HL-60 (cell line): ENCODE data around the gene TGFB3.

ENCODE experiments used
- DNase-seq, 2 experiments: peaks; one replicate each; pipeline ENCODE4 v3.0.0-alpha.2; 2010 to 2020; ENCODE audit warnings: low read depth in 1 of 2, low spot score in 1 of 2
- H3K27ac ChIP-seq: fragments of 250-450 bp; sonication (Bioruptor Pico); replicated peaks from 2 replicates; pipeline ENCODE4 v1.5.1; 2020; ENCODE audit warnings: mild to moderate bottlenecking, moderate library complexity
- H3K27me3 ChIP-seq: fragments of 250-450 bp; sonication (Bioruptor Pico); 2 replicates; pipeline ENCODE4 v1.5.1; 2021; ENCODE audit warnings: mild to moderate bottlenecking, moderate library complexity; ENCODE audit not compliant: insufficient read depth, poor library complexity, severe bottlenecking
- H3K4me3 ChIP-seq: replicated peaks from 2 replicates; pipeline ENCODE4 v1.5.1; 2011; ENCODE audit warnings: mild to moderate bottlenecking, control low read depth, low read length; ENCODE audit not compliant: insufficient read depth
- CTCF ChIP-seq: IDR thresholded peaks from one replicate; pipeline ENCODE4 v1.5.1; 2011; ENCODE audit warnings: low read length, control low read depth, inconsistent platforms; ENCODE audit not compliant: insufficient read depth
- GABPA ChIP-seq: IDR thresholded peaks from 2 replicates; pipeline ENCODE4 v1.6.1; 2012; ENCODE audit warnings: low read depth
- POLR2AphosphoS5 ChIP-seq: IDR thresholded peaks from 2 replicates; pipeline ENCODE4 v1.6.1; 2012; ENCODE audit warnings: low read depth
- REST ChIP-seq: IDR thresholded peaks from 2 replicates; pipeline ENCODE4 v1.6.1; 2012; ENCODE audit warnings: low read depth; ENCODE audit not compliant: insufficient replicate concordance
- SPI1 ChIP-seq: IDR thresholded peaks from 2 replicates; pipeline ENCODE4 v1.6.1; 2012; ENCODE audit warnings: low read depth, mild to moderate bottlenecking, borderline replicate concordance

TGFB3 gene

DNA sequence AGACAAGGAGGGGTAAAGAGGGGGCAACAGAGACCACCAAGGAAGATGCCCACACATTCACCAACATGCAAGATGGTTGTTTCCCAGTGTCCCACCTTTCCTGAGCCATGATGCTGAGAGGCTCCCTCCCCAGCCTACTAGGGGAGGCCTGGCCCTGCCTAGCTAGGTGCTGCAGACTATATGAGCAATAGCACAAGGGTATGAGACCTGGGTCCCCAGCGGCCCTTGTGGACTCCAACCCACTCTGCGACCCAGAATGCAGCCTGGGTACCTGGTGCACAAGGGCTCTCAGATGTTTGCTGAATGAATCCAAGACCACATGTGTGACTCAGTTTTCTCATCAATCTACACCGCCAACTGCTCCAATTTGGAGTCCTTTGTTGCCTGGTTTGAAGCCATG is 13.9 kb downstream of the TGFB3 start:
- TF ChIP-seq SPI1 (no peak), CTCF (no peak), GABPA (no peak), POLR2AphosphoS5 (no peak), REST (no peak)
- no peaks in the 10 kb centered on the region for H3K27me3 ChIP-seq
- DNase-seq = no peak
- no peak overlapping the region for H3K4me3 ChIP-seq
- H3K27ac ChIP-seq = no peak overlapping the region

DNA sequence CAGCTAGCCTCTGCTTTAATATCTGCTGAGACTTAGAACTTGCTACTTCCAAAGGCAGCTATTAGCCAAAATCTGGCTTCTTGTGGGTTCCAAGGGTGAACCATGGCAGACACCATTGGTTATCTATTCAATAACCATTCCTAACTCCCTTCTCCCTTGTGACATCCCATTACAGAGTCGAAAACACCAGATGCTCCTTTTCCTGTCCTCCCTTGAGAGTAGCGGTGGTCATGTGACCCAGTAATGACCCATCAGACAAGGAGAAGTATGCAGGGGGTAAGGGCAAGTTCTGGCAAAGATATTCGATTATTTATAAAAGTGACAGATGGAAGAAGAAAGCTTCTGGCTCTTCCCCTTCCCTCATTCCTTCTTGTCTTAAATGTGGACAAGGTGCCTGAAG is 20.1 kb downstream of the TGFB3 start:
- no peaks in the 10 kb centered on the region for H3K27me3 ChIP-seq
- no peak overlapping the region for H3K4me3 ChIP-seq
- H3K27ac ChIP-seq = no peak overlapping the region
- TF ChIP-seq REST = no peak
- no peak for TF ChIP-seq SPI1
- no peak for TF ChIP-seq CTCF
- TF ChIP-seq GABPA = no peak
- no peak for TF ChIP-seq POLR2AphosphoS5
- DNase-seq = no peak

GRCh38 chr14:75960231-75960630 is 21.6 kb downstream of the TGFB3 start:
- TF ChIP-seq POLR2AphosphoS5 (no peak), SPI1 (no peak)
- no peak overlapping the region for H3K4me3 ChIP-seq

GRCh38 chr14:75959031-75959430 is 22.8 kb downstream of the TGFB3 start:
- Histone ChIP-seq H3K27ac (no peak overlapping the region), H3K4me3 (no peak overlapping the region), H3K27me3 (no peaks in the 10 kb centered on the region)
- TF ChIP-seq POLR2AphosphoS5 = no peak
- TF ChIP-seq CTCF = no peak
- DNase-seq = no peak

More at GRCh38 chr14:75960231-75960630, 21.6 kb downstream of the TGFB3 start:
- Histone ChIP-seq H3K27ac (no peak overlapping the region), H3K27me3 (no peaks in the 10 kb centered on the region)
- no peak for DNase-seq
